GM19099 (cell line): ENCODE measurements around the gene ARMC3.

Source experiments
- POLR2A ChIP-seq: IDR thresholded peaks from 3 replicates; pipeline ENCODE4 v1.6.1; 2011; ENCODE audit warnings: low read depth; ENCODE audit not compliant: insufficient read length; ENCODE audit errors: extremely low read depth

ARMC3 gene

DNA sequence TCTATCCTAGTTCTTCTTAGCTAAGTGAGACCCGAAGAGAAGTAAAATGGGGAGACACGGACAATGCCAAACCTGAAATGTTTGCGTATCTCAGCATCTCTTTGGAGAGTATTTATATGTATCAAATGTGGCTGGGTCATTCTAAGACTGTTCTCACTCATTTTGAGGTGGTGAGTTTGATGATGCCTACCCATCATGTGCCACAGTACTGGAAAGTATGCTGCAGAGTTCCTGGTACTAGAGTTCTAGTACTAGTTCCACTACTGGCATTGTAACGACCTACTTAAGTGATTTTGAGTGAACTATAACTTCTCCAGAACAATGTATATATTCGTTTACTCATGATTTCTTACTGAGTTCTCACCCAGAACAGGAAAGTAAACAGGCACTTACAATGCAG lies 41.9 kb downstream of the ARMC3 start:
- TF ChIP-seq POLR2A, result no peak

DNA sequence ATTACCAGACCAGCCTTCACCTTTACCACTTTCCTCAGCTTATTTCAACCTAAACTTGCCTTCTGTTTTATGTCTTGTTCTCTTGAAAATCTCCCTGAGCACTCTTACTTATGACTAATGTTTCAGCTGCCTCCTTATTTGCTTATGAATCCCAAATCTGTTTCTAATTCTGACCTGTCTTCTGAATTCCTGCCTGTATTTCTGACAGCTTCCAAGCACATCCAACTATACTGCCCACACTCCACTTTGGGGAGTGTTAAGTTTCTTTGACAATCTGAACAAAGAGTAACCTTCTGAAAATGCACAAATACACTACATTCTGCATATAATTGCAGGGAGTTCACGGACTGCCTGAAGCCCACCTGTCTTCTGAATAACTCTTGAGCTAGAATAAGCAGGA lies 48.7 kb downstream of the ARMC3 start:
- no peak for TF ChIP-seq POLR2A

- no peak for TF ChIP-seq POLR2A
Measured at GRCh38 chr10:22977751-22978150, 49.9 kb downstream of the ARMC3 start.

DNA sequence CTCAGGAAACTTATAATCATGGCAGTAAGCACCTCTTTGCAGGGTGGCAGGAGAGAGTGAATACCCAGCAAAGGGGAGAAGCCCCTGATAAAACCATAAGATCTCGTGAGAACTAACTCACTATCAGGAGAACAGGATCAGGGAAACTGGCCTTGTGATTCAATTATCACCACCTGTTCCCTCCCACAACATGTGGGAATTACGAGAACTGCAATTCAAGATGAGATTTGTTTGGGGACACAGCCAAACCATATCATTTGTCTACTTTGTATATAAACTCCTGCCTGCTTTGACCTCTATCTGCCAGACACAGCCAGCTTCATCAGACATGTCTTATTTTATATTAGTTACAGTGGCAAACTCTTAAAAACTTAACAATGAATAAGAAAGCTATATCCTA lies 50.4 kb downstream of the ARMC3 start:
- TF ChIP-seq POLR2A, result no peak

GRCh38 chr10:22978918-22979317 lies 51.1 kb downstream of the ARMC3 start:
- TF ChIP-seq POLR2A, result no peak

DNA sequence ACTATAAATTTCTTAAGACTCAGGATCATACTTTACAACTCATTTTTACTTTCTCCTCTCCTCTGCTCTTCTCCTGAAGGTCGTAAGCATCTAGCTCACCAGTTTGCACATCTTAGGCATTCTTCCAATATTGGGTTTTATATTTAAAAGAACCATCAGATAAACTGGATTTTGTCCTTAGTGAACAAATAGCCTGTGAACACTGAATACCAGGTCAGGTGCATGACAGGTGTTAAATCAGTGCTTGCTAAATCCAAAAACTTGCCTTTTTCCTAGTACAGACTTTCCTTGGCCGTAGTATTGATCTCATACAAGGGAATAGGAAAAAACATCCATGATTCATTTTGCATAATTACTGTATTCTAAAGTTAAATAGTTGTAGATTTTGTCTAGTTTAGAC lies 53.0 kb downstream of the ARMC3 start:
- TF ChIP-seq POLR2A, result no peak

DNA sequence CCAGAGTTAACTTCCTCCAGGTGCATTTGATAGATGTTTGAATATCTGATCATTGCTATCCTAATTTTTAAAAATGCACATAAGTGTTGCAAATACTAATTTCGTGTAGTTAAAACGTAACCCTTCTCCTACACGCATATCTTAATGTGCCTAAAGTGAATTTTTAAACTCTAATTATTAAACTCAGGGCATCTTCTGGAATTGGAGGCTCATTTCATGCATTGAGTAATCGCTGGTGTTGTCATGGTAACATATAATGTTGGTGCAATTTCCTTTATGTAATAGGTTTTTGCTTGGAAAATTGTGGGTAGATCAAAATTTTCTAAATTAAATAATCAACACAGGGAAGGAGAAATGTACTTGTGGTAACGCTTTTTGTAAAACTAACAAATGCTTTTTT lies 56.2 kb downstream of the ARMC3 start:
- no peak for TF ChIP-seq POLR2A

DNA sequence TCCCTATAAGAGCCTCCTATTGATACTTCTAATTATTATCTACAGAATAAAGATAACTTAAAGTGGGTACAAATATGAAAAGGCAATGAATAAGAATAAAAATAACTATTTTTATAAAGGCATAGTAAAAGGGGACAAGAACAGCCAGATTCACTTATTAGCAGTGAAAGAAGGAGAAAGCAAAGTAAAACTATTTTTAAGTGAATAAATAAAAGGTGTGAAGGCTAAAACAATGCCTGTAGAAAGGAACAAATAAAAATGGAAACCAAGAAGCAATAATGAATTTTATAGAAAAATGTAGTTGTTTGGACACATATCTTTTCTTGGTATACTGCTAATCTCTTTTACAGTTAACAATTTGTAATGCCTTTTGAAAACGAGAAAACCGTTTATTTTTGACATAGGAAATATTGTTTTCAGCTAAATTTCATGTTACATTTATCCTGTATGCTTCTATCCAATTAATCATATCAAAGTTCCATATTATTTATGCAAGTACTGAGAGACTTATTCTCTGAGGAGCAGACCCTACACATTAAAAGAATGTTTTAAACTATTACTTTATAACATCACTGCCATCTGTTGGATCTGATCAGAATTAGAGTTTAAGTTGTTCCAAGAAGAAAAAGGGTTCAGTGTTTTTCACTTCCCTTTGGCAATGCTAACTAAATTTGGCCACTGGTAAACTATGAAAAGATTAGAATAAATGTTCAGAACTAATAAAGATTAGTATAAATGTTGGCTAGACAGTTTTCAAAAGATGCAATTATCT lies 59.1 kb downstream of the ARMC3 start:
- no peak for TF ChIP-seq POLR2A

DNA sequence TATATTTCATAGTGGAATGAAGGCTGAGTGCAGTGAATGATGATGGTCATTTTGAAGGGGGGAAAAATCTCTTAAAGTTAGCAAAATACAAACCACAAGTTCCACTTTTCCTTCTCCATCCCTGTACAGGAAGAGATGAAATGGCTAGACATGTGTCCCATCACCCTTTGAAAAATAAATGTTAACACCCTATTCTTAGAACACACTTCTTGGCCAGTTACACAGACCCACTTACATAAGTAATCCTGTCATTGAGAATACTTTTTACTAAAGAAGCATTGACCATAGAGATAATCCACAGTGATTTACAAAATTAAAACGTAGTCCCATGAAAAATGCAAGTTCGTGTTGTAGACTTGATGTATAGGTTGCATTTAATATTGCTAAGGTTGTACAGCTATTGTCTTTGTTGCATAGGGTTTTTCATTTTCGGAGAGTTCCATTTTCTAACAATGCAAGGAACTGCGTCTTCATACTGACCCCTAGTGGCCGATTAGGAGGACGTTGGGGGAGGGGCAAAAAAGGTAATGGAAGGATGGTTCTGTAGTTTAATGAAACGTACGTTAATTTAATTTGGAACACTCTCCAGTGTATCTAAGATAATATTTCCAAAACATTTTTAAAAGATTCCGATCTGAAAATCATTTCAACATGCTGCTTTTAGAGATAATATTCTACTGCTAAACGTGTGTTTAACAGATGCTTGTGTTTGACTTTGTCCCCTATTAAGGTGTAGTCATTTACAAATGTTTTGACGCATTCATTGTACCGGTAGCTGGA lies 60.9 kb downstream of the ARMC3 start:
- TF ChIP-seq POLR2A, result no peak

DNA sequence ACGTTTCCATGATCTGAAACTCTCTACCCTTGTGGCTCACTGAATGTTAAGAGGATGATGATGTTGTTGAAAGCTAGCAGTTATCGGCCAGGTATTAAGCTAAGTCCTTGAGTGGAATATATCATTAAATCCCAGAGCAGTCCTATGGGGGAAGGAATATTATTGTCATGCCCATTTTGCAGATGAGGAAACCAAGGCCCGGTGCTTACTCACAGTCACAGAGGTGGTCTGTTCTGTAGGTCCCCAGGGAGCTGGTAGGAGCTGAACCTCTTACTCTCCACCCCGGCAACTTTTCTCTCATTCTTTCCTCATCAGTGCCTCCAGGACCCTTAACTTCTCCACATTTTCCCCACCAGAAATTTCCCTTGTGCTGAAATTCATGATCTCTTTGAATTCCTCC lies 62.6 kb downstream of the ARMC3 start:
- TF ChIP-seq POLR2A, result no peak

DNA sequence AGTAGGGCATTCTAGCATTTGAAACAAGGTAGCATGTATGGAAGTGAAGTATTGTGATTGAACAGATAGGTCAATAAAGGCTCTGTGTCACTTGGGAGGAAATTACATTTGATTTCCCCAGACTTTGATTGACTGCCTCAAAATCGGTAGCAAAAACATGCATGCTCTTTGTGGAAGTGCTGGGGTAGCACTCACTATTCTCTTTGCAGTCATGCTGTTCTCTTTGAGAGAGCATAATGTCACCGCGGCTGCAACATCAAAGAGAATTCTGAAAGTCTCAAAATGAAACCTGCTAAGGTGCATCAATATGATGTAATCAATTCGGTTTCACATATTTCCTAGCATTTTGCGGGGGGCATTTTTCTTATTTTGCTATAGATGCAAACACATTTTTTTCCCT lies 64.2 kb downstream of the ARMC3 start:
- no peak for TF ChIP-seq POLR2A

- no peak for TF ChIP-seq POLR2A
Measured at GRCh38 chr10:22992621-22993020, 64.8 kb downstream of the ARMC3 start.

- TF ChIP-seq POLR2A, result no peak
Measured at GRCh38 chr10:22993314-22993713, 65.5 kb downstream of the ARMC3 start.

DNA sequence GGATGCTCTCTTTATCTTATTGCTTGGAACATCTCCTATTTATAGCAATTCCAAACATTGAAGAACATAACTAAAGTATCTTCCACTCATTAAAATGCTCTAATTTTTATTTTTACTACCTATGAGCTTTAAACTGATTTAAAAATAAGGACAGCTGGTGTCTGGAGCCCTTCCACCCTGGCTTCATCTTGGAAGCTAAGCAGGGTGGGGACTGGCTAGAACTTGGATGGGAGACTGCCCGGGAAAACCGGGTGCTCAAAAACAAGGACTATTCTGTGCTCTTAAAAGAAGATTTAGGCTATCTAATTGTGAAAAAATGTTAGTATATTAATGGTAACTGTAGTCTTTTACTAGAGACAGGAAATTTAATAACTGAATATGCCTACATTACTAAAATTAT lies 69.2 kb downstream of the ARMC3 start:
- TF ChIP-seq POLR2A, result no peak

- TF ChIP-seq POLR2A, result no peak
Measured at GRCh38 chr10:22998091-22998490, 70.2 kb downstream of the ARMC3 start.

DNA sequence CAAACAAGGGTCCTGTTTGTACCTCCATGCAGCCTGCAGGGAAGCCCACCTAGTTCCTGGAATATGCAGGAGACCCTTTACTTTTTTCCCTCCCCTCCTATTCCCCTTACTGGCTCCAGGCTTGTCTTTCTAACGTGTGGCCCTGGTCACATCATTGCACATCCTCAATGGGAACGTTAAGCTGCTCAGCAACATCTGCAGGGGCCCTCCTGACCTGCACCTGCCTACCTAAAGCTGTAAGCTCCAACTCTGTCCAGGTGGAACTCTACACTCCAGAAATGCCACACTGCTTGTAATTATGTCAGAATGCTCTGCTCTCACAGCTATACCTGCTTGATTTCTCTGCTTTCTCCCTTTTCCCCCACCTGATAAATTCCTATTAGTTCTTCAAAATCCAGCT lies 72.1 kb downstream of the ARMC3 start:
- no peak for TF ChIP-seq POLR2A
